Kidney (tissue), 14 donors: ENCODE data around the gene LCN10. TPM values are rescaled to one million over a fixed set of nuclear protein-coding genes. Genes with fewer than 3 reads are reported as not detected.

Experiments
- DNase-seq, 5 donors: peaks; one replicate each; pipeline ENCODE4 v3.0.0-alpha.2; 2013 to 2020
- FAIRE-seq: peaks from 2 replicates; lab custom pipeline; 2012; peaks lifted over from hg19 to GRCh38; lab: Jason Lieb, UNC
- H3K27ac ChIP-seq, 2 donors: one replicate each; pipeline ENCODE4 v1.7.0; 2013; ENCODE audit warnings: low read depth in 2 of 2, low read length in 2 of 2, inconsistent platforms in 1 of 2
- H3K27me3 ChIP-seq: one replicate; pipeline ENCODE4 v1.7.1; 2013; ENCODE audit warnings: low read length, inconsistent platforms; ENCODE audit not compliant: control insufficient read depth, insufficient read depth
- H3K36me3 ChIP-seq, 3 donors: one replicate each; pipeline versions ENCODE4 v1.7.0 to v1.7.1; 2013; ENCODE audit warnings: low read length in 3 of 3, control low read depth in 1 of 3, inconsistent platforms in 1 of 3; ENCODE audit not compliant: insufficient read depth in 3 of 3, control insufficient read depth in 2 of 3
- H3K4me1 ChIP-seq, 3 donors: one replicate each; pipeline versions ENCODE4 v1.7.0 to v1.7.1; 2013; ENCODE audit warnings: low read length in 3 of 3, inconsistent platforms in 1 of 3, low read depth in 1 of 3; ENCODE audit not compliant: control insufficient read depth in 2 of 3, insufficient read depth in 2 of 3
- H3K4me3 ChIP-seq, 3 donors: one replicate each; pipeline versions ENCODE4 v1.7.0 to v1.8.1; 2013; ENCODE audit warnings: low read length in 3 of 3, control low read depth in 1 of 3, inconsistent platforms in 1 of 3
- H3K9ac ChIP-seq, 3 donors: one replicate each; pipeline versions ENCODE4 v1.7.0 to v1.7.1; 2013; ENCODE audit warnings: low read length in 3 of 3, control low read depth in 1 of 3, inconsistent platforms in 1 of 3
- H3K9me3 ChIP-seq, 3 donors: one replicate each; pipeline versions ENCODE4 v1.7.0 to v1.7.1; 2013; ENCODE audit warnings: low read length in 3 of 3, control low read depth in 1 of 3, inconsistent platforms in 1 of 3; ENCODE audit not compliant: control insufficient read depth in 2 of 3, insufficient read depth in 1 of 3
- intact Hi-C: fragments of 100-400 bp; cut with DNase I; formaldehyde crosslinking; loops from one replicate; pipeline ENCODE4 v1.11.1; 2022
- polyA plus RNA-seq: library from polyadenylated mRNA; stranded (reverse); fragments of 350-450 nt; fragmentation: Illumina TruSeq; extraction: RNeasy Lipid Tissue Mini Kit (QIAGEN cat#74804); gene quantifications from one replicate; pipeline ENCODE4 v1.2.3, GENCODE V29; 2014; ENCODE audit warnings: low read depth, low replicate concordance; ENCODE audit not compliant: insufficient read depth
- total RNA-seq: library from RNA; stranded (reverse); fragmentation: NEBNext Ultra II Directional; extraction: Animal tissue kit (Norgen Biotek cat#: 25700); gene quantifications from one replicate; pipeline ENCODE4 v1.2.1, GENCODE V29; 2021
- TF ChIP-seq, protein P1 (sequence below): IDR thresholded peaks from 3 replicates; pipeline ENCODE4 v1.5.1; 2012; ENCODE audit warnings: mild to moderate bottlenecking, moderate library complexity, borderline replicate concordance; ENCODE audit not compliant: insufficient read depth; ENCODE audit errors: extremely low read depth
- donor health status: control.
- donor health status: control.
- donor health status: control.
- donor health status: control.
- donor health status: control.
- donor health status: DM: yes; HTN: yes; CAD: no.
- donor health status: Normal renal cell carcinoma (clear cell type).

Gene LCN10
- total and polyA plus RNA-seq, 2 donors from 2014 or later: 3.9 to 8.4 TPM

DNA sequence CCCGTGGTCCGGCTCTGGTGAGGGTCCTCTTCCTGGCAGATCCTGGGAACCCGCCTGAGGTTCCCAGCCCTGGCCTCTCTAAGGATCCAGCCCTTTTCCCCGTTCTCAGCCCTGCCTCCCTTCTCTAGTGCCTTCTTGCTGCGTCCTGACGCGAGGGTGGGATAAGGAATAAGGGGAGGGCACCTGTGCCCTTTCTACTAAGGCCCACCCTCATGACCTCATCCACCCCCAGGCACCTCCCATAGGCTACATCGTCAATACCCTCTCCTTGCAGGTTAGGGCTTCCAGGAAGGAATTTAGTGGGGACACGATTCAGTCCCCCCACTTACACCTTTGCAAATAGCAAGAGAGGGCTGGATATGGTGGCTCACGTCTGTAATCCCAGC is 41.1 kb downstream of the LCN10 start:
- no peak overlapping the region for H3K4me3 ChIP-seq
- FAIRE-seq: no peak
- TF ChIP-seq, protein P1, sequence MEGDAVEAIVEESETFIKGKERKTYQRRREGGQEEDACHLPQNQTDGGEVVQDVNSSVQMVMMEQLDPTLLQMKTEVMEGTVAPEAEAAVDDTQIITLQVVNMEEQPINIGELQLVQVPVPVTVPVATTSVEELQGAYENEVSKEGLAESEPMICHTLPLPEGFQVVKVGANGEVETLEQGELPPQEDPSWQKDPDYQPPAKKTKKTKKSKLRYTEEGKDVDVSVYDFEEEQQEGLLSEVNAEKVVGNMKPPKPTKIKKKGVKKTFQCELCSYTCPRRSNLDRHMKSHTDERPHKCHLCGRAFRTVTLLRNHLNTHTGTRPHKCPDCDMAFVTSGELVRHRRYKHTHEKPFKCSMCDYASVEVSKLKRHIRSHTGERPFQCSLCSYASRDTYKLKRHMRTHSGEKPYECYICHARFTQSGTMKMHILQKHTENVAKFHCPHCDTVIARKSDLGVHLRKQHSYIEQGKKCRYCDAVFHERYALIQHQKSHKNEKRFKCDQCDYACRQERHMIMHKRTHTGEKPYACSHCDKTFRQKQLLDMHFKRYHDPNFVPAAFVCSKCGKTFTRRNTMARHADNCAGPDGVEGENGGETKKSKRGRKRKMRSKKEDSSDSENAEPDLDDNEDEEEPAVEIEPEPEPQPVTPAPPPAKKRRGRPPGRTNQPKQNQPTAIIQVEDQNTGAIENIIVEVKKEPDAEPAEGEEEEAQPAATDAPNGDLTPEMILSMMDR: no peak
- H3K4me1 ChIP-seq: peaks cover 0 to 16% (median 9%) of the 10 kb centered on the region in 3 donors
- H3K9ac ChIP-seq: no peak overlapping the region
- no peak for DNase-seq
- H3K36me3 ChIP-seq: no peaks in the 10 kb centered on the region
- H3K27ac ChIP-seq: no peak overlapping the region
- intact Hi-C loops: no loop called here
- H3K9me3 ChIP-seq: no peaks in the 10 kb centered on the region
- H3K27me3 ChIP-seq: peaks cover 2% of the 10 kb centered on the region

DNA sequence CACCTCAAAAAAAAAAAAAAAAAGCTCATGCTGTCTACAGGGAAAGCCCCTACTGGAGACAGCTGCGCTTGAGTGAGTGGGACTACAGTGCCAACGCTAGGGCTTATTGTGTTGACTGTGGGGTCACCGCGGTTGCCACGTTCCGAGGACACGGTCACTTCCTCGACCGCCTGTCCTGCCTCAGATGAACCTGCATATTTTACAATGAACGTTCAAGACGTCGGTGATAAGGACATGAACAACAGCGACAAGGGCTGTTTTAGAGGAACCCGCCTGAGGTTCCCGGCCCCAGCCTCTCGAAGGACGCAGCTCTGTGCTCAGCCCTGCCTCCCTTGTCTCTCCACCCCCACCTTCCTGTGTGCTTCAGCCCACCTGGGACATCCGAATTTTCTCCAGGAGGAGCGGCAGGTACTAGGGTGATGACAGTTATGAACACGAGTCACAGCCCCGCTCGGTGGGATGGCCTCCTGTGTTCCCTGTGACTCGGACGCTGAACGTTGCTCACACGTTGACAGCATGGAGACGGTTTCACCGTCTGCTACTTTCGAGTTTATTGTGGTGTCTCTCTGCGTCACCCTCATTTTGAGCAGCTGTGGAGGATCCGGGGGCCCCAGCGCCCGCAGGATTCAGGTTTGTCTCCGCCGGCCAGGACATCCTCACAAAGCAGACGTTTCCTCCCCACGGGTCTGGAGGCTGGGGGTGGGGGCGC is 41.6 kb downstream of the LCN10 start:
- Histone ChIP-seq H3K4me3 (no peak overlapping the region), H3K9ac (no peak overlapping the region), H3K9me3 (no peaks in the 10 kb centered on the region), H3K27me3 (peaks cover 2% of the 10 kb centered on the region), H3K27ac (no peak overlapping the region), H3K36me3 (no peaks in the 10 kb centered on the region), H3K4me1 (peaks cover 0 to 19% (median 14%) of the 10 kb centered on the region in 3 donors)
- FAIRE-seq (no peak), DNase-seq (peak in 4 of 5 donors; percentile 44 to 69 (median 52))
- TF ChIP-seq, protein P1: no peak
- intact Hi-C loops: no loop called here

DNA sequence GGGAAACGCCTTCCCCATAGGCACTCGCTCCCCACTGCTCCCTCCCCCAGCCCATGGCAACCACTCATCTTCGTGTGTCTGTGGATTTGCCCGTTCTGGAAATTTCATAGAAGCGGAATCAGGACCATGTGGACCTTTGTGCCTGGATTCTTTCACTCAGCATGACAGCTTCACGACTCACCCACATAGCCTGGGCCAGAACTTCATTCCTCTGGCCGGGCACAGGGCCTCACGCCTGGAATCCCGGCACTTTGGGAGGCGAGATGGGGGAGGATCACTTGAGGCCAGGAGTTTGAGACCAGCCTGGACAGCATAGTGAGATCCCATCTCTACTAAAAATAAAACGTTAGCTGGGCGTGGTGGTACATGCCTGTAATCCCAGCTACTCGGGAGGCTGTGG is 42.4 kb downstream of the LCN10 start:
- H3K9me3 ChIP-seq: no peaks in the 10 kb centered on the region
- peaks cover 2% of the 10 kb centered on the region for H3K27me3 ChIP-seq
- H3K4me1 ChIP-seq: peaks cover 0 to 26% (median 20%) of the 10 kb centered on the region in 3 donors
- H3K36me3 ChIP-seq: no peaks in the 10 kb centered on the region
- H3K27ac ChIP-seq: no peak overlapping the region
- FAIRE-seq (no peak), DNase-seq (peak in 1 of 5 donors; percentile 1)
- intact Hi-C loops: no loop called here
- TF ChIP-seq, protein P1: no peak
- no peak overlapping the region for H3K4me3 ChIP-seq
- H3K9ac ChIP-seq: no peak overlapping the region
